Measurements from ENCODE around the gene NQO2. TPM values are rescaled to one million over a fixed set of nuclear protein-coding genes. Genes with fewer than 3 reads are reported as not detected.
"Not testable (repeated sequence)": the region's sequence is repeated elsewhere in the genome, so short reads cannot be mapped to it uniquely, and the experiment has no call there.

The NQO2 gene
- total and polyA plus RNA-seq, 2 donors (not counting 1 experiment from before 2014, with no cell fraction given) = 12.1 to 13.5 TPM

DNA sequence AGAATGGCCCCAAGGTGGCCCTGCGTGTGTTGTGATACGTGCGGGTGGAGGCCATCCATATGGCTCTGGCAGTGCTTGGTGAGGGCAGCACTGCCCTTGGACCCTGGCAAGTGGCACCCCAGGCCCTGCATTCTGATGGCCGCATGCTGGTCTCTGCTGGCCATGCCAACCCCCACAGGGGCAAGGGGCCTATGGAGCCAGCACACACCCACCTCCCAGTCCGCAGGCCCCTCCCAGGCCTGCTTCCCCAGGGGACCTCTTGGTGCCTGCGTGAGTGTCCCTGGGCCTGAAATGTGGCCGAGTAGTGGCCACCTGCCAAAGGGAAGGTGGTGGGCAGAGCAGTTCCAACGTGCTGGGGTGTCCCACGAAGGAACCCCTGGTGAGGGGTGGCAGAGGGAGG, 17.6 kb downstream of the NQO2 start:
- Histone ChIP-seq H3K4me1 (ENCODE audit: control insufficient read depth, extremely low read depth, insufficient read depth, low read length) (no peaks in the 10 kb centered on the region), H3K36me3 (ENCODE audit: control insufficient read depth, insufficient read depth, low read length) (peaks cover 10% of the 10 kb centered on the region), H3K4me2 (ENCODE audit: extremely low read depth, insufficient read depth, low read length) (no peak overlapping the region), H3K4me3 (replicated peaks in 1 of 4; ENCODE audit: control extremely low read depth in 1 of 4, insufficient read depth in 1 of 4, low read depth in 3 of 4, low read length in 4 of 4) (no peak overlapping the region), H3K9me3 (ENCODE audit: control insufficient read depth, insufficient read depth, low read depth, low read length) (no peaks in the 10 kb centered on the region), H2AFZ (ENCODE audit: low read length) (no peak overlapping the region), H3K79me2 (ENCODE audit: control insufficient read depth, insufficient read depth, low read length) (peaks cover 3% of the 10 kb centered on the region), H3K9ac (ENCODE audit: insufficient read depth, low read length) (no peak overlapping the region), H3K27ac (ENCODE audit: insufficient read depth, low read length) (no peak overlapping the region), H3K27me3 (ENCODE audit: control insufficient read depth, insufficient read depth, low read length) (no peaks in the 10 kb centered on the region), H4K20me1 (ENCODE audit: control insufficient read depth, extremely low read depth, insufficient read depth, low read length) (no peaks in the 10 kb centered on the region)
- no peak for DNase-seq (ENCODE audit: low read depth in 2 of 2)
- TF ChIP-seq EZH2 (IDR thresholded peaks at IDR 0.05; ENCODE audit: low read length, missing control alignments) = no peak
- TF ChIP-seq, protein P1, sequence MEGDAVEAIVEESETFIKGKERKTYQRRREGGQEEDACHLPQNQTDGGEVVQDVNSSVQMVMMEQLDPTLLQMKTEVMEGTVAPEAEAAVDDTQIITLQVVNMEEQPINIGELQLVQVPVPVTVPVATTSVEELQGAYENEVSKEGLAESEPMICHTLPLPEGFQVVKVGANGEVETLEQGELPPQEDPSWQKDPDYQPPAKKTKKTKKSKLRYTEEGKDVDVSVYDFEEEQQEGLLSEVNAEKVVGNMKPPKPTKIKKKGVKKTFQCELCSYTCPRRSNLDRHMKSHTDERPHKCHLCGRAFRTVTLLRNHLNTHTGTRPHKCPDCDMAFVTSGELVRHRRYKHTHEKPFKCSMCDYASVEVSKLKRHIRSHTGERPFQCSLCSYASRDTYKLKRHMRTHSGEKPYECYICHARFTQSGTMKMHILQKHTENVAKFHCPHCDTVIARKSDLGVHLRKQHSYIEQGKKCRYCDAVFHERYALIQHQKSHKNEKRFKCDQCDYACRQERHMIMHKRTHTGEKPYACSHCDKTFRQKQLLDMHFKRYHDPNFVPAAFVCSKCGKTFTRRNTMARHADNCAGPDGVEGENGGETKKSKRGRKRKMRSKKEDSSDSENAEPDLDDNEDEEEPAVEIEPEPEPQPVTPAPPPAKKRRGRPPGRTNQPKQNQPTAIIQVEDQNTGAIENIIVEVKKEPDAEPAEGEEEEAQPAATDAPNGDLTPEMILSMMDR (conservative IDR thresholded peaks at IDR 0.05 in 1 of 2, IDR thresholded peaks at IDR 0.05 in 1 of 2; ENCODE audit: low read depth in 1 of 2, low read length in 2 of 2) = no peak

DNA sequence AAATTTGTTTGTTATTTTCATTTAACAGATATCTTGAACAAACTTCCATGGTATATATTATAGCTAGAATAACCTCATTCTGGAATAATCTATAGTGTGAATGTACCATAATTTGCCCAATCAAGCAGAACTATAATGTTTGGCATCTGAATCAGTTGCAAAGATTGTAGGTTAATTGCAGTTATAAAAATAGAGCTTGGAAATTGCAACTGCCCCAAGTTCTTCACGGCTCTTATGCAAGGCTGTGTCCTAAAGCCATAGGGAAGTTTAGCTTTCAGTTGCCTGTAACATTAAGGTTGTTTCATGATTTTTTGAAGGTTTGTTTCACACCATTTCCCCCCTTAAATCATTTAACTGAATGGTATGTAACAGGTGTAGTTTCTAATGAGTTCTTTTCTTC, 19.4 kb downstream of the NQO2 start:
- no peak for DNase-seq (ENCODE audit: low read depth in 2 of 2)
- no peak overlapping the region for H3K9ac ChIP-seq (ENCODE audit: insufficient read depth, low read length)
- H4K20me1 ChIP-seq (ENCODE audit: control insufficient read depth, extremely low read depth, insufficient read depth, low read length) = no peaks in the 10 kb centered on the region
- no peak overlapping the region for H3K4me3 ChIP-seq (replicated peaks in 1 of 4; ENCODE audit: control extremely low read depth in 1 of 4, insufficient read depth in 1 of 4, low read depth in 3 of 4, low read length in 4 of 4)
- H3K36me3 ChIP-seq (ENCODE audit: control insufficient read depth, insufficient read depth, low read length) = peaks cover 10% of the 10 kb centered on the region
- no peak overlapping the region for H2AFZ ChIP-seq (ENCODE audit: low read length)
- TF ChIP-seq EZH2 (IDR thresholded peaks at IDR 0.05; ENCODE audit: low read length, missing control alignments) = no peak
- TF ChIP-seq, protein P1 (conservative IDR thresholded peaks at IDR 0.05 in 1 of 2, IDR thresholded peaks at IDR 0.05 in 1 of 2; ENCODE audit: low read depth in 1 of 2, low read length in 2 of 2) = no peak
- no peak overlapping the region for H3K4me2 ChIP-seq (ENCODE audit: extremely low read depth, insufficient read depth, low read length)
- H3K27ac ChIP-seq (ENCODE audit: insufficient read depth, low read length) = no peak overlapping the region
- no peaks in the 10 kb centered on the region for H3K27me3 ChIP-seq (ENCODE audit: control insufficient read depth, insufficient read depth, low read length)
- H3K4me1 ChIP-seq (ENCODE audit: control insufficient read depth, extremely low read depth, insufficient read depth, low read length) = peaks cover 2% of the 10 kb centered on the region
- peaks cover 8% of the 10 kb centered on the region for H3K79me2 ChIP-seq (ENCODE audit: control insufficient read depth, insufficient read depth, low read length)
- no peaks in the 10 kb centered on the region for H3K9me3 ChIP-seq (ENCODE audit: control insufficient read depth, insufficient read depth, low read depth, low read length)

DNA sequence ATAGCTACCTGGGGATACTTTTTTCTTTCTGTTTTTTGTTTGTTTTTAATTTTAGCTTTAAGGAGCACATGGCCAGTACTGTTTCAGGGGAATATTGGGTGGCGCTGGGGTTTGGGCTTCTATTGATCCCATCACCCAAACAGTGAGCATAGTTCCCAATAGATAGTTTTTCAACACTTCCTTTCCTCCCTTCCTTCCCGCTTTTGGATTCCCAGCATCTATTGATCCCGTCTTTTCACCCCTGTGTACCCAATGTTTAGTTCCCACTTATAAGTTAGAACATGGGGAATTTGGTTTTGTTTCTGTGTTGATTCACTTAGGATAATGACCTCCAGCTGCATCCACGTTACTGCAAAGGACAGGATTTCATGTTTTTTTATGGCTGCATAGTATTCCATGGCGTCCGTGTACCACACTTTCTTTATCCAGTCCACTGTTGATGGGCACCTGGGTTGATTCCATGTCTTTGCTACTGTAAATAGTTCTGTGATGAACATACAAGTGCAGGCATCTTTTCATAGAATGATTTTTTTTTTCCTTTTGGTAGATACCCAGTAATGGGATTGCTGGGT, 20.1 kb downstream of the NQO2 start:
- Histone ChIP-seq H3K9me3 (ENCODE audit: control insufficient read depth, insufficient read depth, low read depth, low read length) (no peaks in the 10 kb centered on the region), H3K4me2 (ENCODE audit: extremely low read depth, insufficient read depth, low read length) (no peak overlapping the region), H4K20me1 (ENCODE audit: control insufficient read depth, extremely low read depth, insufficient read depth, low read length) (no peaks in the 10 kb centered on the region), H3K4me1 (ENCODE audit: control insufficient read depth, extremely low read depth, insufficient read depth, low read length) (peaks cover 4% of the 10 kb centered on the region), H3K9ac (ENCODE audit: insufficient read depth, low read length) (no peak overlapping the region), H2AFZ (ENCODE audit: low read length) (no peak overlapping the region), H3K4me3 (replicated peaks in 1 of 4; ENCODE audit: control extremely low read depth in 1 of 4, insufficient read depth in 1 of 4, low read depth in 3 of 4, low read length in 4 of 4) (no peak overlapping the region), H3K27ac (ENCODE audit: insufficient read depth, low read length) (no peak overlapping the region), H3K36me3 (ENCODE audit: control insufficient read depth, insufficient read depth, low read length) (peaks cover 10% of the 10 kb centered on the region), H3K79me2 (ENCODE audit: control insufficient read depth, insufficient read depth, low read length) (peaks cover 8% of the 10 kb centered on the region), H3K27me3 (ENCODE audit: control insufficient read depth, insufficient read depth, low read length) (no peaks in the 10 kb centered on the region)
- TF ChIP-seq, protein P1 (conservative IDR thresholded peaks at IDR 0.05 in 1 of 2, IDR thresholded peaks at IDR 0.05 in 1 of 2; ENCODE audit: low read depth in 1 of 2, low read length in 2 of 2) = no peak
- TF ChIP-seq EZH2 (IDR thresholded peaks at IDR 0.05; ENCODE audit: low read length, missing control alignments) = no peak
- DNase-seq (ENCODE audit: low read depth in 2 of 2) = no peak

DNA sequence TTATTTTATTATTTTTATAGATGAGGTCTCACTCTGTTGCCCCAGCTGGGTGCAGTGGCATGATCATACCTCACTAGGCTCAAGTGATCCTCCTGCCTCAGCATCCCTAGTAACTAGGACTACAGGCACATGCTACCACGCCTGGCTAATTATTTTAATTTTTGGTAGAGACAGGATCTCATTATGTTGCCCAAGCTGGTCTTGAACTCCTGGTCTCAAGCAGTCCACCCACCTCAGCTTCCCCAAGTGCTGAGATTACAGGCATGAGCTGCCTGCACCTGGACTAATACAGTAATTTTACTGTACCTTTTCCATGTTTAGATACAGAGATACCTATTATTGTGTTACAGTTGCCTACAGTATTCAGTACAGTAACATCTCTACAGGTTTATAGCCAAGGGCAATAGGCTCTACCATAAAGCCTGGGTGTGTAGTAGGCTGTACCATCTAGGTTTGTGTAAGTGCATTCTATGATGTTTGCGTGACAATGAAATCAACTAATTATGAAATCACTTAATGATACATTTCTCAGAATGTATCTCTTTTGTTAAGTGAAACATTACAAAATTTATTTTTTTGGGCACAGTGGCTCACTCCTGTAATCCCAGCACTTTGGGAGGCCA, 21.4 kb downstream of the NQO2 start:
- DNase-seq (ENCODE audit: low read depth in 2 of 2); H3K27ac ChIP-seq (ENCODE audit: insufficient read depth, low read length); H3K27me3 ChIP-seq (ENCODE audit: control insufficient read depth, insufficient read depth, low read length); H2AFZ ChIP-seq (ENCODE audit: low read length); H3K4me2 ChIP-seq (ENCODE audit: extremely low read depth, insufficient read depth, low read length); H3K36me3 ChIP-seq (ENCODE audit: control insufficient read depth, insufficient read depth, low read length); H3K9me3 ChIP-seq (ENCODE audit: control insufficient read depth, insufficient read depth, low read depth, low read length); H3K4me3 ChIP-seq (replicated peaks in 1 of 4; ENCODE audit: control extremely low read depth in 1 of 4, insufficient read depth in 1 of 4, low read depth in 3 of 4, low read length in 4 of 4); H3K79me2 ChIP-seq (ENCODE audit: control insufficient read depth, insufficient read depth, low read length); H4K20me1 ChIP-seq (ENCODE audit: control insufficient read depth, extremely low read depth, insufficient read depth, low read length); H3K4me1 ChIP-seq (ENCODE audit: control insufficient read depth, extremely low read depth, insufficient read depth, low read length); H3K9ac ChIP-seq (ENCODE audit: insufficient read depth, low read length): not testable (repeated sequence)

Data from fibroblast of lung (primary cell).